ENCODE data around the gene LACRT. TPM values are rescaled to one million over a fixed set of nuclear protein-coding genes. Genes with fewer than 3 reads are reported as not detected.

Gene LACRT
- total and polyA plus RNA-seq, 9 of the 15 experiments (the other 6 are each of a cell fraction or from before 2014, with no cell fraction given) = not detected

DNA sequence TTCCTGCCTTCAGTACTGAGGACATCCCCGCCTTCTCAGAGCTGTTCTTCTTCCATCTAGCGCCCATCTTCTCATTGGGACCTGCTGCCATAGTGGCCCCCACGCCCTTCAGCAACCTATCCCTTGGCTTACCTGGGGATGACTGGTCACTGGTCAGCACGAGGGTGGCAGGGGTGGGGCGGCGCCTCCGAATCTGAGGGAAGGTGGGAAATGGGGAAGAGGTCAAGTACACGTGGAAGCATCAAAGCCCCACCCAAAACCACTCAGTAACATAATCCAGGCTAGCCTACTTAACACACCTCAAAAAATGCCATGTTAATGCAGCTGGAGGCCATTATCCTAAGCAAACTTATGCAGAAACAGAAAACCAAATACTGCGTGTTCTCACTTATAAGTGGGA lies 50.6 kb downstream of the LACRT start (continued):
- TF ChIP-seq, protein P1, sequence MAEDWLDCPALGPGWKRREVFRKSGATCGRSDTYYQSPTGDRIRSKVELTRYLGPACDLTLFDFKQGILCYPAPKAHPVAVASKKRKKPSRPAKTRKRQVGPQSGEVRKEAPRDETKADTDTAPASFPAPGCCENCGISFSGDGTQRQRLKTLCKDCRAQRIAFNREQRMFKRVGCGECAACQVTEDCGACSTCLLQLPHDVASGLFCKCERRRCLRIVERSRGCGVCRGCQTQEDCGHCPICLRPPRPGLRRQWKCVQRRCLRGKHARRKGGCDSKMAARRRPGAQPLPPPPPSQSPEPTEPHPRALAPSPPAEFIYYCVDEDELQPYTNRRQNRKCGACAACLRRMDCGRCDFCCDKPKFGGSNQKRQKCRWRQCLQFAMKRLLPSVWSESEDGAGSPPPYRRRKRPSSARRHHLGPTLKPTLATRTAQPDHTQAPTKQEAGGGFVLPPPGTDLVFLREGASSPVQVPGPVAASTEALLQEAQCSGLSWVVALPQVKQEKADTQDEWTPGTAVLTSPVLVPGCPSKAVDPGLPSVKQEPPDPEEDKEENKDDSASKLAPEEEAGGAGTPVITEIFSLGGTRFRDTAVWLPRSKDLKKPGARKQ (CRISPR knock-in tag; IDR thresholded peaks at IDR 0.05) = no peak
- no peak for TF ChIP-seq YY1 (IDR thresholded peaks at IDR 0.05; ENCODE audit: borderline replicate concordance in 1 of 3, control insufficient read depth in 1 of 3, extremely low read depth in 1 of 3, insufficient read depth in 3 of 3, insufficient read length in 1 of 3, insufficient replicate concordance in 2 of 3, low read depth in 1 of 3, low read length in 2 of 3)
- TF ChIP-seq CSDE1 (IDR thresholded peaks at IDR 0.05) = no peak
- TF ChIP-seq, protein P2, sequence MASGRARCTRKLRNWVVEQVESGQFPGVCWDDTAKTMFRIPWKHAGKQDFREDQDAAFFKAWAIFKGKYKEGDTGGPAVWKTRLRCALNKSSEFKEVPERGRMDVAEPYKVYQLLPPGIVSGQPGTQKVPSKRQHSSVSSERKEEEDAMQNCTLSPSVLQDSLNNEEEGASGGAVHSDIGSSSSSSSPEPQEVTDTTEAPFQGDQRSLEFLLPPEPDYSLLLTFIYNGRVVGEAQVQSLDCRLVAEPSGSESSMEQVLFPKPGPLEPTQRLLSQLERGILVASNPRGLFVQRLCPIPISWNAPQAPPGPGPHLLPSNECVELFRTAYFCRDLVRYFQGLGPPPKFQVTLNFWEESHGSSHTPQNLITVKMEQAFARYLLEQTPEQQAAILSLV (tag; IDR thresholded peaks at IDR 0.05) = no peak

DNA sequence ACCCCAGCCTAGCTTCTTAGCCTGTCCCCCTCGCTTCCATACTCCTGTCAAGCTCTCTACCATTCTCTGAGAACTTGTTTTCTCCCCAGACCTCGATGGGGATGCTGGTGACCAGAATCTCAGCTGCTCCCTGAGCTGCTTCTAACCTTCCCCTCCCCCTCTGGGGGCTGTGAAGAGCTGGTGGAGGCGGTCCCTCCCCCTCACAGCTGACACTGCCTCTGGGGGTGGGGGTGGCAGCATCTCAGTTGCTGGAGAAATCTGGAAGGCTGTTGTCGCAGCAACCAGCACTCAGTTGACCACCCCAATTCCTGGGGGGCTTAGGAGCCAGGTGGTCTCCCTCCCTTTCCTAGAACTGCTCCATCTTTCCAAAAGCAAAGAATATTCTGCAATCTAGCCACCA lies 51.0 kb downstream of the LACRT start:
- H3K4me1 ChIP-seq (replicated peaks in 1 of 2; ENCODE audit: control insufficient read depth in 2 of 2, insufficient read depth in 2 of 2, low read length in 2 of 2) = peaks cover 0 to 9% of the 10 kb centered on the region in 2 experiments; a peak in 2 of 5 replicates
- intact Hi-C loops (cut with micrococcal nuclease) (no loop called here), in situ Hi-C loops (cut with MboI) (no loop called here)
- H3K27me3 ChIP-seq (ENCODE audit: control insufficient read depth in 2 of 2, insufficient read depth in 2 of 2, low read length in 2 of 2) = peaks cover 29 to 47% of the 10 kb centered on the region in 2 experiments; a peak in 4 of 5 replicates
- ATAC-seq = no peak
- no peaks in the 10 kb centered on the region for H3K9me3 ChIP-seq (replicated peaks; ENCODE audit: control insufficient read depth, insufficient read depth, low read depth, low read length)
- H3K4me3 ChIP-seq = no peak overlapping the region
- DNase-seq (ENCODE audit: extremely low read depth in 1 of 4, low spot score in 3 of 4) = no peak
- POLR2A ChIA-PET = no interaction called here
- peaks cover 15% of the 10 kb centered on the region; the same call in 1 of the 2 replicates for H4K20me1 ChIP-seq (replicated peaks; ENCODE audit: control insufficient read depth, insufficient read depth, low read length)
- no peak overlapping the region for H2AFZ ChIP-seq (ENCODE audit: low read depth, low read length)
- no peak overlapping the region for H3K27ac ChIP-seq (ENCODE audit: extremely low read depth, low read depth, low read length)
- WGBS (ENCODE audit: insufficient coverage, low coverage, missing lambda C conversion rate) = 0% methylated on average over 3 of the region's 4 CpGs
- H3K79me2 ChIP-seq (ENCODE audit: control insufficient read depth, insufficient read depth, low read length) = no peaks in the 10 kb centered on the region
- FAIRE-seq = no peak
- no peaks in the 10 kb centered on the region for H3K36me3 ChIP-seq (ENCODE audit: control insufficient read depth, insufficient read depth, low read length)
- H3K9me1 ChIP-seq (ENCODE audit: control insufficient read depth, insufficient read depth, low read length) = no peaks in the 10 kb centered on the region
- CTCF ChIA-PET (ENCODE audit: low intra/inter-chr PET ratio) = no interaction called here
- no peak overlapping the region for H3K4me2 ChIP-seq (ENCODE audit: insufficient read depth, low read length)
- no TSS peak for BruUV-seq (replicated peaks)
- H3K9ac ChIP-seq (ENCODE audit: insufficient read depth in 1 of 2, low read depth in 2 of 2, low read length in 2 of 2) = no peak overlapping the region
- TF ChIP-seq, protein P3, sequence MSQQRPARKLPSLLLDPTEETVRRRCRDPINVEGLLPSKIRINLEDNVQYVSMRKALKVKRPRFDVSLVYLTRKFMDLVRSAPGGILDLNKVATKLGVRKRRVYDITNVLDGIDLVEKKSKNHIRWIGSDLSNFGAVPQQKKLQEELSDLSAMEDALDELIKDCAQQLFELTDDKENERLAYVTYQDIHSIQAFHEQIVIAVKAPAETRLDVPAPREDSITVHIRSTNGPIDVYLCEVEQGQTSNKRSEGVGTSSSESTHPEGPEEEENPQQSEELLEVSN (IDR thresholded peaks at IDR 0.05; ENCODE audit: borderline replicate concordance in 1 of 2, extremely low read depth in 1 of 2, insufficient read depth in 1 of 2, insufficient read length in 1 of 2, low read depth in 1 of 2, low read length in 1 of 2, poor library complexity in 1 of 2, severe bottlenecking in 1 of 2) = no peak
- TF ChIP-seq TARDBP (IDR thresholded peaks at IDR 0.05) (no peak), NBN (IDR thresholded peaks at IDR 0.05; ENCODE audit: low read depth) (no peak), POLR2B (IDR thresholded peaks at IDR 0.05; ENCODE audit: low read depth, partially characterized antibody) (no peak)
- TF ChIP-seq, protein P4, sequence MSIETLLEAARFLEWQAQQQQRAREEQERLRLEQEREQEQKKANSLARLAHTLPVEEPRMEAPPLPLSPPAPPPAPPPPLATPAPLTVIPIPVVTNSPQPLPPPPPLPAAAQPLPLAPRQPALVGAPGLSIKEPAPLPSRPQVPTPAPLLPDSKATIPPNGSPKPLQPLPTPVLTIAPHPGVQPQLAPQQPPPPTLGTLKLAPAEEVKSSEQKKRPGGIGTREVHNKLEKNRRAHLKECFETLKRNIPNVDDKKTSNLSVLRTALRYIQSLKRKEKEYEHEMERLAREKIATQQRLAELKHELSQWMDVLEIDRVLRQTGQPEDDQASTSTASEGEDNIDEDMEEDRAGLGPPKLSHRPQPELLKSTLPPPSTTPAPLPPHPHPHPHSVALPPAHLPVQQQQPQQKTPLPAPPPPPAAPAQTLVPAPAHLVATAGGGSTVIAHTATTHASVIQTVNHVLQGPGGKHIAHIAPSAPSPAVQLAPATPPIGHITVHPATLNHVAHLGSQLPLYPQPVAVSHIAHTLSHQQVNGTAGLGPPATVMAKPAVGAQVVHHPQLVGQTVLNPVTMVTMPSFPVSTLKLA (conservative IDR thresholded peaks at IDR 0.05) = no peak
- TF ChIP-seq, protein P5, sequence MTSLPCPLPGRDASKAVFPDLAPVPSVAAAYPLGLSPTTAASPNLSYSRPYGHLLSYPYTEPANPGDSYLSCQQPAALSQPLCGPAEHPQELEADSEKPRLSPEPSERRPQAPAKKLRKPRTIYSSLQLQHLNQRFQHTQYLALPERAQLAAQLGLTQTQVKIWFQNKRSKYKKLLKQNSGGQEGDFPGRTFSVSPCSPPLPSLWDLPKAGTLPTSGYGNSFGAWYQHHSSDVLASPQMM (CRISPR knock-in tag; IDR thresholded peaks at IDR 0.05) = no peak
- TF ChIP-seq, protein P6, sequence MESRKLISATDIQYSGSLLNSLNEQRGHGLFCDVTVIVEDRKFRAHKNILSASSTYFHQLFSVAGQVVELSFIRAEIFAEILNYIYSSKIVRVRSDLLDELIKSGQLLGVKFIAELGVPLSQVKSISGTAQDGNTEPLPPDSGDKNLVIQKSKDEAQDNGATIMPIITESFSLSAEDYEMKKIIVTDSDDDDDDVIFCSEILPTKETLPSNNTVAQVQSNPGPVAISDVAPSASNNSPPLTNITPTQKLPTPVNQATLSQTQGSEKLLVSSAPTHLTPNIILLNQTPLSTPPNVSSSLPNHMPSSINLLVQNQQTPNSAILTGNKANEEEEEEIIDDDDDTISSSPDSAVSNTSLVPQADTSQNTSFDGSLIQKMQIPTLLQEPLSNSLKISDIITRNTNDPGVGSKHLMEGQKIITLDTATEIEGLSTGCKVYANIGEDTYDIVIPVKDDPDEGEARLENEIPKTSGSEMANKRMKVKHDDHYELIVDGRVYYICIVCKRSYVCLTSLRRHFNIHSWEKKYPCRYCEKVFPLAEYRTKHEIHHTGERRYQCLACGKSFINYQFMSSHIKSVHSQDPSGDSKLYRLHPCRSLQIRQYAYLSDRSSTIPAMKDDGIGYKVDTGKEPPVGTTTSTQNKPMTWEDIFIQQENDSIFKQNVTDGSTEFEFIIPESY (CRISPR knock-in tag; IDR thresholded peaks at IDR 0.05) = no peak

Measured in K562 (cell line).